Measurements from ENCODE around the gene UQCR11.

Gene UQCR11

DNA sequence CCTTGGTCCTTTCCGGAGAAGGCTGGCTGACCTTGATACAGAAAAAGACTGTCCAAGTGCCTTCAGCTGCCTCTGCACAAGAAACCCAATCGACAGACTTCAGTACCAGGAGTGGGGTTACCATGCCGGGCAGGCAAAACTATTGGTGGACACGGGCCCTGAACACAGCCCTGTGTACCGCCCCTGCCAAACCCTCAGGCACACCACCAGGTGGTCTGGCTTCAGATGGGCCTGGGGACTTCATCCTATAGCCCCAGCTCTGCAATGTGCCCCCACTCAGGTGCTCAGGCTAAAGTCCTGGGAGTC, 29.6 kb upstream of the UQCR11 start:
- no peak for TF ChIP-seq TAF1 (IDR thresholded peaks at IDR 0.05; ENCODE audit: low read depth)

DNA sequence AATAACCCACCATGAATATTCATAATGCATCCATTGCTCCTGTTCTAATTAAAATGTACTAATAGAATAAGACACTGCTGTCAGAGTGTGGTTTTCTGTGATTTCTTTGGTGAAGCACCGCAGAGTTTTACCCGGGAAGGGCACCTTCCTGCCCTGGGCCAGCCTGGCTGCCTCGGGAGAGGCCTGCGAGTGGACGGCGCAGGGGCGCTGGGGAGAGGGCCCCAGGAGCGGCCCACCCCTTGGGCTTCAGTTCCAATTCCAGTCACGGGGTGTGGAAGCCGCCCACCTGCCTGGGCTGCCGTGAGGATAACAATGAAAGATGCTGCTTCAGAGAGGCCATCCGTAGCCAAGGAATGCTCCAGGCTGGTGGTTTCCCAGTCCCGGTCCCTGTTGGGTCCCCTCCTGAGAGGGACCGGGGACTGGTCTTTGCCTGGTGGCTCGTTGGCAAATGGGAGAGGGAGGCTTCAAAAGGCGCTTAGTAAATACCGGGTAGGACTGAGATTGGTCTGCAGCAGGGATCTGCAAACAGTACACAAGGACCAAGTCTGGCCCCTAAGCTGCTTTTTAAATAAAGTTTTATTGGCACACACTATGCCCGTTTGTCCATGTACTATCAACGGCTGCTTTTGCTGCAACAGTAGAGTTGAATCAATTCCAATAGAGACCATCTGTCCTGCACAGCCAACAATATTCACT, 29.1 kb upstream of the UQCR11 start:
- TF ChIP-seq EP300 (IDR thresholded peaks at IDR 0.05; ENCODE audit: borderline replicate concordance) (no peak), CREB1 (IDR thresholded peaks at IDR 0.05; ENCODE audit: low read depth) (no peak), CEBPB (IDR thresholded peaks at IDR 0.05) (no peak), RAD21 (IDR thresholded peaks at IDR 0.05; ENCODE audit: low read depth) (no peak), FOXM1 (IDR thresholded peaks at IDR 0.05; ENCODE audit: borderline replicate concordance, low read depth) (no peak), TAF1 (IDR thresholded peaks at IDR 0.05; ENCODE audit: low read depth) (no peak), ZBTB7A (IDR thresholded peaks at IDR 0.05; ENCODE audit: low read depth) (no peak), EGR1 (IDR thresholded peaks at IDR 0.05) (no peak), NFIC (IDR thresholded peaks at IDR 0.05) (no peak), TCF12 (IDR thresholded peaks at IDR 0.05; ENCODE audit: low read depth) (no peak), TEAD4 (IDR thresholded peaks at IDR 0.05) (no peak), YY1 (IDR thresholded peaks at IDR 0.05; ENCODE audit: low read depth) (no peak)
- TF ChIP-seq, protein P1, sequence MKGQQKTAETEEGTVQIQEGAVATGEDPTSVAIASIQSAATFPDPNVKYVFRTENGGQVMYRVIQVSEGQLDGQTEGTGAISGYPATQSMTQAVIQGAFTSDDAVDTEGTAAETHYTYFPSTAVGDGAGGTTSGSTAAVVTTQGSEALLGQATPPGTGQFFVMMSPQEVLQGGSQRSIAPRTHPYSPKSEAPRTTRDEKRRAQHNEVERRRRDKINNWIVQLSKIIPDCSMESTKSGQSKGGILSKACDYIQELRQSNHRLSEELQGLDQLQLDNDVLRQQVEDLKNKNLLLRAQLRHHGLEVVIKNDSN (IDR thresholded peaks at IDR 0.05): no peak
- TF ChIP-seq, protein P2, sequence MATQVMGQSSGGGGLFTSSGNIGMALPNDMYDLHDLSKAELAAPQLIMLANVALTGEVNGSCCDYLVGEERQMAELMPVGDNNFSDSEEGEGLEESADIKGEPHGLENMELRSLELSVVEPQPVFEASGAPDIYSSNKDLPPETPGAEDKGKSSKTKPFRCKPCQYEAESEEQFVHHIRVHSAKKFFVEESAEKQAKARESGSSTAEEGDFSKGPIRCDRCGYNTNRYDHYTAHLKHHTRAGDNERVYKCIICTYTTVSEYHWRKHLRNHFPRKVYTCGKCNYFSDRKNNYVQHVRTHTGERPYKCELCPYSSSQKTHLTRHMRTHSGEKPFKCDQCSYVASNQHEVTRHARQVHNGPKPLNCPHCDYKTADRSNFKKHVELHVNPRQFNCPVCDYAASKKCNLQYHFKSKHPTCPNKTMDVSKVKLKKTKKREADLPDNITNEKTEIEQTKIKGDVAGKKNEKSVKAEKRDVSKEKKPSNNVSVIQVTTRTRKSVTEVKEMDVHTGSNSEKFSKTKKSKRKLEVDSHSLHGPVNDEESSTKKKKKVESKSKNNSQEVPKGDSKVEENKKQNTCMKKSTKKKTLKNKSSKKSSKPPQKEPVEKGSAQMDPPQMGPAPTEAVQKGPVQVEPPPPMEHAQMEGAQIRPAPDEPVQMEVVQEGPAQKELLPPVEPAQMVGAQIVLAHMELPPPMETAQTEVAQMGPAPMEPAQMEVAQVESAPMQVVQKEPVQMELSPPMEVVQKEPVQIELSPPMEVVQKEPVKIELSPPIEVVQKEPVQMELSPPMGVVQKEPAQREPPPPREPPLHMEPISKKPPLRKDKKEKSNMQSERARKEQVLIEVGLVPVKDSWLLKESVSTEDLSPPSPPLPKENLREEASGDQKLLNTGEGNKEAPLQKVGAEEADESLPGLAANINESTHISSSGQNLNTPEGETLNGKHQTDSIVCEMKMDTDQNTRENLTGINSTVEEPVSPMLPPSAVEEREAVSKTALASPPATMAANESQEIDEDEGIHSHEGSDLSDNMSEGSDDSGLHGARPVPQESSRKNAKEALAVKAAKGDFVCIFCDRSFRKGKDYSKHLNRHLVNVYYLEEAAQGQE (IDR thresholded peaks at IDR 0.05; ENCODE audit: low read depth): no peak
- TF ChIP-seq, protein P3, sequence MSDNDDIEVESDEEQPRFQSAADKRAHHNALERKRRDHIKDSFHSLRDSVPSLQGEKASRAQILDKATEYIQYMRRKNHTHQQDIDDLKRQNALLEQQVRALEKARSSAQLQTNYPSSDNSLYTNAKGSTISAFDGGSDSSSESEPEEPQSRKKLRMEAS (IDR thresholded peaks at IDR 0.05): no peak

DNA sequence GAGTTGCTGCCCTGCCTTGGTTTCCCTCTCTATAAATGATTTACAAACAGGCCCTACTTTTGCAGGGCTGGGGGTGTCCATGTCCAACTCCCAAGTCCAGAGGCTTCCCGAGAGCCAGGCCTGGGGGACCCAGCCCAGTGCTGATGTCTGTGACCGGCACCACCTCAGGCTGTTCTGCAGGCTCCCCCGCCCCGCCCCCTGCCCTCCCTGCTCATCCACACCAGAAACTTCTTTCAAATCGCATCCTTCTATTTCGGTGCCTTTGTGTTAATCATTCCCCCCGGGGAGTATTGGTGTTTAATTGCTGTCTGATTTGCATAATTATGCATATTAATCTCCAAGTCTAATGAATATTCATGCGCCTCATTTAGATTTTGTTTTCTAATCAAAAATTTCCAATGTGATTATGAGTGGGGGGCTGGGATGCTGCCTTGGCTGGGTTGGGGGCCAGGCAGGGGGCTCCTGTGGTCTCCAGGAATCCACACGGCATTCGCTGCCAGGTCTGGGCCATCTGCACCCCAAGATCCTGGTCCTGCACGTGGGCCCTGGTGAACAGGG, 28.1 kb upstream of the UQCR11 start:
- TF ChIP-seq RAD21 (IDR thresholded peaks at IDR 0.05; ENCODE audit: low read depth) (no peak), EGR1 (IDR thresholded peaks at IDR 0.05) (no peak), NFIC (IDR thresholded peaks at IDR 0.05) (no peak), TCF12 (IDR thresholded peaks at IDR 0.05; ENCODE audit: low read depth) (no peak), YY1 (IDR thresholded peaks at IDR 0.05; ENCODE audit: low read depth) (no peak), CREB1 (IDR thresholded peaks at IDR 0.05; ENCODE audit: low read depth) (no peak), FOXM1 (IDR thresholded peaks at IDR 0.05; ENCODE audit: borderline replicate concordance, low read depth) (no peak), TAF1 (IDR thresholded peaks at IDR 0.05; ENCODE audit: low read depth) (no peak), EP300 (IDR thresholded peaks at IDR 0.05; ENCODE audit: borderline replicate concordance) (no peak), CEBPB (IDR thresholded peaks at IDR 0.05) (no peak)
- TF ChIP-seq, protein P2 (IDR thresholded peaks at IDR 0.05; ENCODE audit: low read depth): no peak
- TF ChIP-seq, protein P1 (IDR thresholded peaks at IDR 0.05): no peak
- TF ChIP-seq, protein P3 (IDR thresholded peaks at IDR 0.05): no peak

DNA sequence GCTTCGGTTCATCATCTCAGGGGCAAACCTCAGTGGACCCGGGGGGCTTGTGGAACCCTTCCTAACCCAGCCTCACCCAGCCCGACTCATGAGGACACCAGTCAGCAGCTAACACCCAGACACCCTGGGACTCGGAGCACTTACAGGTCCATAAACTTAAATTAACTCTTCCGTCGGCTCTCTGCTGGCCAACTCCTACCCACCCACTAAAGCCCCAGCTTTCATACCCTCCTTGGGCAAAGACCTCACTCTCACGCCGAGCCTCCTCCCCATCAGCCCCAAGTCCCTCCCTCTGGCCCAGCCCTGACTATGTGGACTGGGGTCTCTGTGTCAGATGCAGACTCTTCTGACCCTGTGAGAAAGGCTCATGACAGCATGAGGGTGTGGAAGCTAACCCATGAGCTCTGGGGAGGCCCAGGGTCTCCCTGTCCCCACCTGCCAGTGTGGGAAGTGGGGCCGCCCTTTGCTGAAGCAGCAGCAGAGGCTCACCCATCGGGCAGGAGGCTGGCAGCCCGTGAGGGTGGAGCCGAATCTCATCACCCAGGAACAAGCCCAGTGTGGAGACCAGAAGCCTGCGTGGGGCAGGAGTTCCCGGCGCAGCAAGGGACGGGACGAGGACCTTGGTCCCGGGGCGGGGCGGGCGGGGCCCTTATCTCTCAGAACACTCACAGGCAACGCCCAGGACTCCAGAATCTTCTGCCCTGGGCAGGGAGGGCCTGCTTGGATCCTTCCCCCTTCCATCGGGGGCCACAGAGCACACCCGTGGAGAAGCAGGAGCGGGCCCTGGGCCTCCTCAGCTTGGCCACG, 27.4 kb upstream of the UQCR11 start:
- TF ChIP-seq TCF12 (IDR thresholded peaks at IDR 0.05; ENCODE audit: low read depth) (no peak), RAD21 (IDR thresholded peaks at IDR 0.05; ENCODE audit: low read depth) (no peak), CEBPB (IDR thresholded peaks at IDR 0.05) (no peak), NFIC (IDR thresholded peaks at IDR 0.05) (no peak), TEAD4 (IDR thresholded peaks at IDR 0.05) (no peak), ZBTB7A (IDR thresholded peaks at IDR 0.05; ENCODE audit: low read depth) (no peak)
- TF ChIP-seq, protein P3 (IDR thresholded peaks at IDR 0.05): no peak

DNA sequence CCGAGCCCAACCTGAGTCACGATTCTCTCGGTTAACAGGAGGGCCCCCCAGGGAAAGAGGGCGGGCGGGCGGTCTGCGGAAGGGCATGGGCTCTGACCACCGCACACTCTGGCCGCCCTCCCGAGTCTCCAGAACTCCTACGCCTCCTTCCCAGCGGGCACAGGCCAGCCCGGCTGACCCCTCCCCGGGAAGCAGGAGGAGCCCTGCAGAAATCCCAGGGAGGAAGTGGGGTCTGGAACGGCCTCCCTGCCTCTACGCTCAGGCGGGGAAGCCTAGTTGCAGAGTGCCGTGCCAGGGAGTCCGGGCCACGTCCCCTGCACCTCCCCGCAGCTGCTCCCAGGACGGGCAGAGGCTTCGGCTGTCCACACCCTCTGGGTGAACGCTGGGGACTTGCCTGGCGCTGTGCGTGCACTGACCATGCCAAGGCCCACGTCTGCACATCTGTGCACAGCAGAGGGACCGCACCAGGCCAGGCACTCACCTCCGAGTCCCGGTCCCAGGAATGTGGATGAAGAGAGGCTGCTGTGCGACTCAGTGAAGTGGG, 26.4 kb upstream of the UQCR11 start:
- no peak for TF ChIP-seq TCF12 (IDR thresholded peaks at IDR 0.05; ENCODE audit: low read depth)
- no peak for TF ChIP-seq ZBTB7A (IDR thresholded peaks at IDR 0.05; ENCODE audit: low read depth)
- no peak for TF ChIP-seq FOXM1 (IDR thresholded peaks at IDR 0.05; ENCODE audit: borderline replicate concordance, low read depth)
- no peak for TF ChIP-seq EP300 (IDR thresholded peaks at IDR 0.05; ENCODE audit: borderline replicate concordance)
- TF ChIP-seq CREB1 (IDR thresholded peaks at IDR 0.05; ENCODE audit: low read depth): no peak
- no peak for TF ChIP-seq EGR1 (IDR thresholded peaks at IDR 0.05)
- TF ChIP-seq, protein P1 (IDR thresholded peaks at IDR 0.05): no peak
- TF ChIP-seq, protein P3 (IDR thresholded peaks at IDR 0.05): no peak
- TF ChIP-seq YY1 (IDR thresholded peaks at IDR 0.05; ENCODE audit: low read depth): no peak
- no peak for TF ChIP-seq TAF1 (IDR thresholded peaks at IDR 0.05; ENCODE audit: low read depth)
- no peak for TF ChIP-seq CEBPB (IDR thresholded peaks at IDR 0.05)
- no peak for TF ChIP-seq NFIC (IDR thresholded peaks at IDR 0.05)
- TF ChIP-seq, protein P2 (IDR thresholded peaks at IDR 0.05; ENCODE audit: low read depth): no peak
- TF ChIP-seq RAD21 (IDR thresholded peaks at IDR 0.05; ENCODE audit: low read depth): no peak
- TF ChIP-seq TEAD4 (IDR thresholded peaks at IDR 0.05): no peak
